ENCODE results near the gene AK2.
"Not testable (repeated sequence)": the region's sequence is repeated elsewhere in the genome, so short reads cannot be mapped to it uniquely, and the experiment has no call there.

Gene AK2

GRCh38 chr1:33050221-33051076, 13.8 kb upstream of the AK2 start:
- DNase-seq = no peak

- DNase-seq = no peak
Measured at GRCh38 chr1:33049371-33049770, 12.7 kb upstream of the AK2 start.

GRCh38 chr1:33048426-33048825, 11.7 kb upstream of the AK2 start:
- no peak for DNase-seq

- DNase-seq = no peak
Measured at GRCh38 chr1:33047839-33048305, 11.2 kb upstream of the AK2 start.

- no peak for DNase-seq
Measured at GRCh38 chr1:33047290-33047689, 10.6 kb upstream of the AK2 start.

- not testable (repeated sequence) for DNase-seq
Measured at GRCh38 chr1:33046234-33046633, 9.6 kb upstream of the AK2 start.

- DNase-seq = no peak
Measured at GRCh38 chr1:33045814-33046213, 9.1 kb upstream of the AK2 start.

- DNase-seq = no peak
Measured at GRCh38 chr1:33045246-33045645, 8.6 kb upstream of the AK2 start.

- DNase-seq = no peak
Measured at GRCh38 chr1:33043267-33044092, 6.8 kb upstream of the AK2 start.

- DNase-seq = no peak
Measured at GRCh38 chr1:33042831-33043230, 6.1 kb upstream of the AK2 start.

GRCh38 chr1:33041026-33041425, 4.3 kb upstream of the AK2 start:
- no peak for DNase-seq

- no peak for DNase-seq
Measured at GRCh38 chr1:33039840-33040239, 3.2 kb upstream of the AK2 start.

GRCh38 chr1:33036051-33036525, 595 bp downstream of the AK2 start:
- DNase-seq = peak; percentile 17 to 30

GRCh38 chr1:33032126-33032869, 4.4 kb downstream of the AK2 start:
- no peak for DNase-seq

GRCh38 chr1:33031506-33031905, 5.2 kb downstream of the AK2 start:
- no peak for DNase-seq

- DNase-seq = no peak
Measured at GRCh38 chr1:33030575-33030974, 6.1 kb downstream of the AK2 start.

- DNase-seq = no peak
Measured at GRCh38 chr1:33029921-33030320, 6.8 kb downstream of the AK2 start.

GRCh38 chr1:33029209-33029608, 7.5 kb downstream of the AK2 start:
- no peak for DNase-seq

GRCh38 chr1:33025761-33026160, 10.9 kb downstream of the AK2 start:
- DNase-seq = no peak

GRCh38 chr1:33025180-33025569, 11.5 kb downstream of the AK2 start:
- DNase-seq = no peak

- DNase-seq = peak; percentile 84 to 87
Measured at GRCh38 chr1:33024430-33025179, 12.1 kb downstream of the AK2 start.

GRCh38 chr1:33022650-33023200, 14.0 kb downstream of the AK2 start:
- DNase-seq = no peak
